Stromal cell of bone marrow (primary cell): ENCODE data around the gene USP25.

Experiments used
- DNase-seq: peaks from one replicate; pipeline ENCODE4 v3.0.0-alpha.2; 2012; ENCODE audit warnings: low read depth

USP25 gene, protein sequence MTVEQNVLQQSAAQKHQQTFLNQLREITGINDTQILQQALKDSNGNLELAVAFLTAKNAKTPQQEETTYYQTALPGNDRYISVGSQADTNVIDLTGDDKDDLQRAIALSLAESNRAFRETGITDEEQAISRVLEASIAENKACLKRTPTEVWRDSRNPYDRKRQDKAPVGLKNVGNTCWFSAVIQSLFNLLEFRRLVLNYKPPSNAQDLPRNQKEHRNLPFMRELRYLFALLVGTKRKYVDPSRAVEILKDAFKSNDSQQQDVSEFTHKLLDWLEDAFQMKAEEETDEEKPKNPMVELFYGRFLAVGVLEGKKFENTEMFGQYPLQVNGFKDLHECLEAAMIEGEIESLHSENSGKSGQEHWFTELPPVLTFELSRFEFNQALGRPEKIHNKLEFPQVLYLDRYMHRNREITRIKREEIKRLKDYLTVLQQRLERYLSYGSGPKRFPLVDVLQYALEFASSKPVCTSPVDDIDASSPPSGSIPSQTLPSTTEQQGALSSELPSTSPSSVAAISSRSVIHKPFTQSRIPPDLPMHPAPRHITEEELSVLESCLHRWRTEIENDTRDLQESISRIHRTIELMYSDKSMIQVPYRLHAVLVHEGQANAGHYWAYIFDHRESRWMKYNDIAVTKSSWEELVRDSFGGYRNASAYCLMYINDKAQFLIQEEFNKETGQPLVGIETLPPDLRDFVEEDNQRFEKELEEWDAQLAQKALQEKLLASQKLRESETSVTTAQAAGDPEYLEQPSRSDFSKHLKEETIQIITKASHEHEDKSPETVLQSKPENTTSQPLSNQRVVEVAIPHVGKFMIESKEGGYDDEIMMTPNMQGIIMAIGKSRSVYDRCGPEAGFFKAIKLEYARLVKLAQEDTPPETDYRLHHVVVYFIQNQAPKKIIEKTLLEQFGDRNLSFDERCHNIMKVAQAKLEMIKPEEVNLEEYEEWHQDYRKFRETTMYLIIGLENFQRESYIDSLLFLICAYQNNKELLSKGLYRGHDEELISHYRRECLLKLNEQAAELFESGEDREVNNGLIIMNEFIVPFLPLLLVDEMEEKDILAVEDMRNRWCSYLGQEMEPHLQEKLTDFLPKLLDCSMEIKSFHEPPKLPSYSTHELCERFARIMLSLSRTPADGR

DNA sequence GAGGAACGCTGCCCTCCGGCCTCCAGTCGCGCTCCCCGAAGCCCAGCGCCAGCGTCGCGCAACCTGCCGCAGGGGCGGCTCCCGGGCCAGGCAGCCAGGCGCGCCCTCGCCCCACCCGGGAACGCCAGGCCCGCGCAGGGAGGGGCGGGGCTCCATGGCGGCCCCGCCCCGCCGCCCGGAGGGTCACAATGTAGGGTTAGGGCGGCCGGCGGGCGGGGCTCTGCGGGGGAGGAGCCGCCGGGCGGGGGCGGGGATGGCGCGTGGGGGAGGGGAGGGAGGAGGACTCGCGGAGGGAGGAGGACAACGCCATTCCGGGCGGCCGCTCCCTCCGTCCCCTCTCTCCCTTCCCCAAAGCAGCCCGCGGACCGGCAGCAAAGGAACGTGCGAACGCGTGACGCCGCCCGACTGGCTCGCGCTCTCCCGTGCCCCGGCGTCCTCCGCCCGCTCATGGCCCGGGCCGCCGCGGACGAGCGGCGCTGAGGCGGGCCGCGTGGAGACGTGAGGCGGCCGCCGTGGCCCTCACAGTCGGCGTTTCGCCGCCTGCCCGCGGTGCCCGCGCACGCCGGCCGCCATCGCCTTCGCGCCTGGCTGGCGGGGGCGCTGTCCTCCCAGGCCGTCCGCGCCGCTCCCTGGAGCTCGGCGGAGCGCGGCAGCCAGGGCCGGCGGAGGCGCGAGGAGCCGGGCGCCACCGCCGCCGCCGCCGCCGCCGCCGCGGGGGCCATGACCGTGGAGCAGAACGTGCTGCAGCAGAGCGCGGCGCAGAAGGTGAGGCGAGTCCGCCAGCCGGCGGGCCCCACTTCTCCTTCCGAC, at the start of gene USP25:
Gene USP25, plus strand, starts transcription at position 309 of the 810 bp plus-strand sequence. Its CDS starts 412 bp downstream, at position 721.
- DNase-seq, result peak; percentile 55

DNA sequence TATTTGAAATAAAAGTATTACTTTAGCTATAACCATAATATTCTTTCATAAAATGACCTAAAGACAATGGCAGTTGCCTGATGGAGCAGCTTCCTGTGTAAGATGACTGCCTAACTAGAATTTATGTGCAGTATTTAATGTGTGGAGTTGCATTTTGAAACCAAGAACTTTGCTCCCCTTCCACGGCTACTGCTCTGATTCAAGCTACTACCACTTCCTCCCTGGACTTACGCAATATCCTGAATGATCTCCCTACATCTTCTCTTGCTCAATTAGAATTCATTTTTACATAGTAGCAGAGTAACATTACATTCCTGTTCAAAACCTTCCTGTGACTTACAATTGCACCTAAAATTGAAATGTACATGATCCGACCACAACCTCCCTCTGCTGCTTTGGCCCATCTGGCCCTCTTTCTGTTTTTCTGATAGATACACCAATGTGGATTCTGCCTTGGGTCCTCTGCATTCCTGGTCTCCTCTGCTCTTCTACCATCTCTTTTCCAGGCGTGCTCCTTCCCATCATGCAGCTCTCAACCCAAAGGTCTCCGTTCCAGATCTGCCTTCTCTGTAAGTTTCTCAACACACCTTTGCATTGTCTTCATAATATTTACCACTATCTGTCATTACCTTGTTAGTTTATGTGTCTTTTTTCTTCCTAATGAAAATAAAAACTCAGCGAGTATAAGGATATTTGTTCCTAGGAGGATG, 47.4 kb upstream of the USP25 start:
- no peak for DNase-seq

DNA sequence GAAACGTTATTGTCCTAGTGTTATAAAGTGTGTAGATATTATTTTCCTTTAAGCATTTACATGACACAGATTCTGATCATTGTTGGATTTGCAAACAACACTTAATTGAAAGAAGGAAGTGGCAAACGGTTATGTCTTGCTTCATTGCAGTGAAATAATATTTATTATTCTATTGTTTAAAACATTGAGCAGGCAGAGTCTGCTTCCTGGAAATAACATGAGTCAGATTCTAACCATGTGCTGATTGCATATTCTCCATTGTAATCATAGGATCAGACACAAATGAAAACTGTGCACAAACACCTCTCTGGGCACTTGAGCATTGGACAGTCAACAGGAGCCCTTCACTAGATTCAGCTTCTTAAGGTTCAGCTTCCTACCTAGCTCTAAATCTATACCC, 46.8 kb upstream of the USP25 start:
- no peak for DNase-seq

DNA sequence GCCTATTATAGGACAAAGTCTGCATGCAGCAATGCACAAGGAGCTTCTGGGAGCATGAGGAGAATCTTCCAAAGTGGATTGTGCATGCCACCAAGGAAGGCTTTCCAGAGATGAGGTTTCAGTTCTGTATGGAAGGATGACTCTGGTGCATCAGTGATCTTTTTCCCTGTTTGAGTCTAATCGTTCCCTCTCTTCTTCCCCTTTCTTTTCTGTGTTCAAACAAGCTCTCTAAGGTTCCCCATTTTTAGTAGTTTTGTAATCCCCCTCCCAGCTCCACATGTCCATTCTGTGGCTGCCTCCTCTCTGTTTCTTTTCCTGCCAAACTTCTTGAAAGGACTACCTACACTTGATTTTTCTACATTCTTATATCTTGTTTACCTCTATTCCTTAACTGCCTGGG, 43.3 kb upstream of the USP25 start:
- no peak for DNase-seq

DNA sequence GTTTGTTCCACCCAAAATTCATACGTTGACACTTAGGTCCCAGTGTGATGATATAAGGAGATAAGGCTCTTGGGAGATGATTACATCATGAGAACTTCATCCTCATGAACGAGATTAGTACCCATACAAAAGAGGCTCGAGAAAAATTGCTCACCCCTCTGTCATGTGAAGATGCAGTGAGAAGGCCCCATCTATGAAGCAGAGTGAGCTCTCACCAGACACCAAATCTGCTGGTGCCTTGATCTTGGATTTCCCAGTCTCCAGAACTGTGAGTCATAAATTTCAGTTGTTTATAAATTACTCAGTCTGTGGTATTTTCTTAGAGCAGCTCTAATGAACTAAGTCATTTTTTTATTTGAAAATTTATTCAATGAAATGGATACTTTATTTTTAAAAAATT, 42.6 kb upstream of the USP25 start:
- no peak for DNase-seq

DNA sequence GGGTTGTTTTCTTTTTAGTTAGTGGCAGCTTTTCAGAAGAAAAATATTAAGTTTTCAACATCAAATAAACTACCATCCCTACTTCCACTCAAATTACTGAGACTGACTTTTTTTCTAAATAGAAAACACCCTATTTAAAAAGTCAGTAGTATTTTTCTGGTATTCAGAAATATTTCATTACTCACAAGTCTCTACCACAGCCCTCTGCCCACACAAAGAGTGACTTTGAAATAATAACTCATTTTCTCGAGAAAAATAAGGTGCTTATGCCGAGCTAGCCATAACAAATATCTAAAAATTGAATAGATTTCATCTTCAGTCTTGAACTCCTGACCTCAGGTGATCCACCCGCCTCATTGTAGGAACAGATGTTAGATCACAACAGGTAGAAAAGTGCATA, 41.8 kb upstream of the USP25 start:
- no peak for DNase-seq

DNA sequence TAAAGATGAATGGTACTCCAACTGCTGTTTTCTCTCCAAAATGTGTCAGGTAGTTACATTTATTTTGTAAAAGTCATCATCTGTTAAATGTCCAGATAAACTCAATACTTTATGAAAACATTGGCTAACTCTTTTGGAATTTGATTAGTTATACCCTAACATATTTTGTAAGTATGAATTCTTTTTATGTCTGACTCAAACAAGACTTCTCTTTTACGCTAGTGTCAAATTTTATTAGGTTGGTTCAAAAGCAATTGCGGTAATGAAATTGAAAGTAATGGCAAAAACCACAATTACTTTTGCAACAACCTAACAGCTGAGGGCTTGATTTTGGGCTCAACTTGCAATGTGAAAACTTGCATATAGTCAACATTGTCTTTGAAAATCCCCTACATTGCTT, 41.0 kb upstream of the USP25 start:
- DNase-seq, result no peak

DNA sequence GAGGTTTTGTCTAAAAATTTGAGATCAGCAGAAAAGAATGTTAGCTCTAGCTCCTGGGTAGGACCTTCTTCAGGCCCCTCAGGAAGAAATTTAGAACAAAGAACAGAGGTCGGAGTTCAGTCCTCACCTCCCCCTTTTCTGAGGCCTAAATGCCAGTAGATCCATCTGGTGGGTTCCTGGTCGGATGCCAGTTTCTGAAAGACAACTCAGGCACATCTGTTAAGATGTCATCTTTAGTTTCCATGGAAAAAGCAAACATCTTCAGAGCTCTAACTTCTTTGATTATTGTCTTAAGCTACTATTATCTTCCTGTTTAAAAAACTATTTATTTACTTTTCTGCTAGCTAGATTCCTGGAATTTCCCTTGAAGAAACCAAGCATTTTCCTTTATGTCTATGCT, 37.1 kb upstream of the USP25 start:
- DNase-seq, result no peak

DNA sequence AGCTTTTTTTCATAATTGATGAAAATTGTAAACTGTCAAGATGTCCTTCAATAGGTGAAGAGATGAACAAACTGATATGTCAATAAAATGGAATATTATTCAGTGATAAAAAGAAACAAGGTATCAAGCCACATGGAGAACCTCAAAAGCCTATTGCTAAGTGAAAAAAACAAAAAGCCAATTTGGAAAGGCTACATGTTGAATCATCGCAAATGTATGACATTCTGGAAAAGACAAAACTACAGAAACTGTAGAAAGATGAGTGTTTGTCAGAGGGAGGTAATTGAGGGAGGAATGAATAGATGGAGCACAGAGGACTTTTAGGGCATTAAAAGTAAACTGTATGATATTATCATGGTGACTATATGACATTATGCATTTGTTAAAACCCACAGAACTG, 34.5 kb upstream of the USP25 start:
- no peak for DNase-seq

DNA sequence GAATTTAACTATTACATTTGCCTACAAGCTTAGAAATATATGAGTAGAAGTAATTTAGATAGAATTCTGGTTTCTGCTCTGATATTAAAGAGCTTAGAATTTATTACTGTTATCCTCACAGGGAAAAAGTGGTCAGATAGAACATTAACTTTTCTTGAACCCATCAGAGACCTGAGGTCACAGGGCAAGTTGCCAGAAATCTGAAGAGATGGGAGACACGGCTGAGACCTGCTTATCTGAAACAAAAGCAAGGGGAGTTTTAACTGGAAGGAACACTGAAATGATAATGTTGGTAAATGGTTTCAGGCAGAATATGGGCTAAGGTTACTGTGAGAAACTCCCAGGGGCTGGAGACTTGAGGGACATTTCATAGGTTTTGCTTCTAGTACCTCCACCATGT, 28.0 kb upstream of the USP25 start:
- DNase-seq, result no peak

DNA sequence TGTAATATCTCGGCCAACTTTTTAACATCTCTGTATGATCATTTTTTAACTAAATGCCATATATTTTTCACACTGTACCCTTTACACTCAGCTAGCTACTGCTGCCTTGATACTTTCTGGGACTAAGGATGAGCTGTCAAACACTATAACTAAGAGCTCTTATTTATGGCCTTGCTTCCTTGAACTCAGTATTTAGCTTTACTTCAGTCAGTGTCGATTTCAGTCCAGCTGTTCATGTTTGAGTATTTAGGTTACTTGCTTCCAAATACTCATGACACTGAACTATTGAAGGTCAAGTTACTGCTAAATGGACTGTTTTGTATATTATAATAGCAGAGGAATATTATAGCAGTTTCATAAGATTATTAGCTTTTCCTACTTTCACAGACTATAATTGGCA, 25.9 kb upstream of the USP25 start:
- no peak for DNase-seq

DNA sequence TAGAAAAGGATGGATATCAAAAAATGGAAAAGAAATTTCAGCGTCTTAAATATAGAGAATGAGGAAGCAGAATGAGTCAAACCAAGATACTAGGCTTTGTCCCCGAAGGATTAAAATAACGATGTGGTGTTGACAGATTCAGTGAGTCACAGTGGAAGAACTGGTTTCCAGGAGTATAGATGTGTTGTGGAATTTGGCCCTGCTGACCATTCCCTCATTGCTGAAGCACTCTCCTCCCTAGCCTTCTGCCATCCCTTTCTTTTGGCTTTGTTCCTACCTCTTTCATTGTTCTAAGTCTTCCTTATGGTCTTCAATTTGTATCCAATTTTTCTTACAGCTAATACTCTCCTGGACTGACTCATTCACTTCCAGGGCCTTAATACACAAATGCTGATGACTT, 23.1 kb upstream of the USP25 start:
- DNase-seq, result peak; percentile 97

DNA sequence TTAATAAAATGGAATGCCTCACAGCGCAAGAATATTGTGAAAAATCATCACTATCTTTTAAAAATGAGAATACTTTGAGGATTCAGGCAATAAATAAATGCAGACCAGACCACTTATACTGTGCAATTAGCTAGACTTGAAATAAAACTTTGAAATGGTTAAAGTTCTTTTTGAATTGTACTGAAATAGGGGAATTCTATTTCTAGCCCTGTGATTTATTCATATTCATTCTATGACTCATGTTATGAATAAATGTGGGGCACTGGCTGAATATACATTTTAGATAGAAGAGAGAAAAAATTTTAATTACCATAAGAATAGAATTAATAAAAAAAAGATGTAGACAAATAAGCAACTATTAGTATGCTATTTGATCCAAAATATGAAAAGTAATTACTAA, 16.4 kb upstream of the USP25 start:
- no peak for DNase-seq

DNA sequence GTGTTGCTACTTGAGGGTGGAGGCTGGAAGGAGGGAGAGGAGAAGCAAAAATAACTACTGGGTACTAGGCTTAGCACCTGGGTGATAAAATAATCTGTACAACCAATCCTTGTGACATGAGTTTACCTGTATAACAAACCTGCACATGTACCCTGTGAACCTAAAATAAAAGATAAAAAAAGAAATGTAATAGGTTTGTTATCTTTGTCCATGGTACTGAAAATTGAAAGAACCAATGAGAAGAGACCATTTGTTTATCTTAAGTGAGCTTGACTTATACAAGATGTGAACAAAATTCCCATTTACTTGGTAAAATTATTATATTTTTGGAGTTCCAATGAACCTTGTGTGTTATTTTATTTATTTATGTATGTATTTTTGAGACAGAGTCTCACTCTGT, 11.1 kb upstream of the USP25 start:
- no peak for DNase-seq

DNA sequence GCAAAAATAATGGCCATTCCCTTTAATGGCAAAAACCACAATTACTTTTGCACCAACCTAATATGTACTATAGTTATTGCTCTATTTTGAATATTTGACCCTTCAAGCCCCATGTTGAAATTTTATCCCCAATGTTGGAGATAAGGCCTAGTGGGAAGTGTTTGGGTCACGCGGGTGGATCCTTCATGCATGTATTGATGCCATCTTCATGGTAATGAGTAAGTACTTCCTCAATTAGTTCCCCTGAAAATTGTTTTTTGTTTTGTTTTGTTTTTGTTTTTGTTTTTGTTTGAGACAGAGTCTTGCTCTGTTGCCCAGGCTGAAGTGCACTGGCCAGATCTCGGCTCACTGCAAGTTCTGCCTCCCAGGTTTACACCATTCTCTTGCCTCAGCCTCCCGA, 9.8 kb upstream of the USP25 start:
- no peak for DNase-seq

DNA sequence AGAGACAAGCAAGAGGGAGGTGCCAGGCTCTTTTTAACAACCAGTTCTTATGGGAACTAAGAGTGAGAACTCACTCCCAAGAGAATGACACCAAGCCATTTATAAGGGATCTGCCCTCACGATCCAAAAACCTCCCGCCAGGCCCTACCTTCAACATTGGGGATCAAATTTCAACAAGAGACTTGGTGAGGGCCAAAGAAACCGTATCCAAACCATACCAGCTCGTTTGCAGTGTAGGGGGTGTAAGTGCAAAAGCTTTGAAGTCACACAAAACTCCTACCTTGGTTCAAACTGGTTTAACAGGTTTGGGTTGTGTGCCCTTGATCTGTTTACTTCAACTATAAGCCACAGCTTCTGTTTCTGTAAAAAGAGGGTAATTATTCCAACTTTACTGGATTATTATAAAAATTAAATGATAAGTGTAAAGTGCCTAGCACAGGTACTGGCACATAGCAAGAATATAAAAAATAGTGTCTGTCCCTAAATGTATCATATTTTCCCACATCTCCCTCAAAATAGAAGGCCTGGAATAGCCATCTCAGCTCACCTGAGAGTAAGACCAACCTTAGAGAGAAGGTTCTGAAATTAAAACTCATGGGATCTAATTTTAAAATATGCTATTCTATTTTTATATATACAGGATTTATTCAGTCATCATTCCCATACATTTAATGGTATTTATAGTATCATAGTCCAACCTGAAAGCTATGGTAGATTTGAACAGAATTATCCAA, 7.0 kb upstream of the USP25 start:
- DNase-seq, result no peak

DNA sequence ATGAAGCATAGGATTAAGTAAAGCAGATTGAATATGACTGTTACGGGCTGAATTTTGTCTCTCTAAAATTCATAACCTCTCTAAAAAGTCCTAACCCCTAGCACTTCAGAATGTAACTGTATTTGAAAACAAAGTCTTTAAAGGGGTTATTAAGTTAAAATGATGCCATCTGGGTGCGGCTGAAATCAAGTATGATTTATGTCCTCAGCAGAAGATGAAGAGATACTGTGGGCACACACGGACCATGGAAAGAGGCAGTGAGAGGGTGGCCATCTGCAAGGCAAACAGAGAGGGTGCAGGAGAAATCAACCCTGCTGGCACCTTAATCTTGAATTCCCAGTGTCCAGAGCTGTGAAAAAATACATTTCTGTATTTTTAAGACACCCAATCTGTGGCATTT, 3.8 kb upstream of the USP25 start:
- no peak for DNase-seq

DNA sequence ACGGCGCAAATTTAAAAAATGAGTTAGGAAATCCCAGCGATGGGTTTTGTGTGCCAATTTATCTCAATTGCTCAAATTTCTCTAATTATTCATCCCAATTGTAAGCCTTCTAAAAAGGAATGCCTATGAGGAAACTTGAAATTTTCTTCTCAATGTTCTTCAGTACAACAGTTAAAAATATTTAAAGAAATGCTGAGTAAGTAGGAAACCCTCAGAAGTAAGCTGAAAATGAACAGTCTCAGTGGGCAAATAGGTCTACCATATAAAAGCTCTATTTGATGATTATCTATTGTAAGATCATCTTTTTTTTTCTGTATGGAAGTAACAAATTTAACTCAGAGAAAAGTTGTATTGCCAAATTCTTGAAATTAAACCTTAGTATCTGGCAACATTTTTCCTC, 1.7 kb upstream of the USP25 start:
- no peak for DNase-seq

DNA sequence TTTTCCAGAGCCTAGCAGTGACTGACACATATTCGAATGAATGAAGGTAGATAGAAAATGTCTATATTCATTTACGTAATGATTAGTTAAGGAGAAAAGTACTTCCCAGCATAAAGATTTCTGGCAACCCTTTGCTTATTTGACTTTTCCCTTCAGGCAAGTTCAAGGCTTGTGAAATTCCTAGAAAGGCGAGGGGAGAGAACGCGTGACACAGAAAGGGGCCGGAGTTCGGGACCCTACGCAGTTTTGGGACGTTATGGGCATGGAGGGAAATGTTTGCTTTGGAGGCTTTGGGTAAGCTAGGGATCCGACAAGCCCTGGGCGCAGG, 472 bp upstream of the USP25 start:
- DNase-seq, result no peak

DNA sequence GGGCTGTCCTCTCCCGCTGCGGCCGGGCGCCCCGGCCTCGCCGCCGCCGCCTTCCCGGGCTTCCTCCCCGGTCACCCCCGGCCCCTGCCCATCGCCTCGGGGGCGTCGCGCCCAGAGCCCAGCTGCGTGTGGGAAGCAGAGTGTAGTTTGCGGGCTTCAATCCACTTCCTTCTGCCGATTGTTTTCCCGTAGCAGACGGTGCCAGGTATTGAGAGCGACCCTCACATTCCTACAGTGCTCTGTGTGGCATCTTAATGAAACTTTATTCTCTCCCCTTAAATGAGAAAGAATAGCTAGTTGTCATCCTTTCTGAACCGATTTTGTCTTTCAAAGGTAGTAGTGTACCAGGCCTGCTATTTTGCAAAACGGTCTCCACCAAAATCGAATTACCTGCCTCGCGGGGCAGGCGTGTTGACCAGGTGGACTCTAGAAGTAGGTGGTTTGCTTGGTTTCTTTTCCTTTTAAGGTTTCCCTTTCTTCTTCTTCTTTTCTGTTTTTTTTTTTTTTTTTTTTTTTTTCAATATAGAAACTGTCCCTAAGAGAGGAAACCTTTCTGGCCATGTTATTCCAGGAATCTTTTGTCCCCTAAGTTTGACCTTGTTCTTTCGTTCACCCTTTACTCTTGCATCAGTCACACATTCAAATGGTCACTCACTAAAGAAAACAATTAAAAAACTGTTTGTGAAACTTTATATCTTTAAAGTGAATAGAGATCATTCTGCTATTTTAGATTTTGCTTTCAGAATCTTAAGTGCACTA, 881 bp downstream of the USP25 start:
- no peak for DNase-seq
